Measurements from ENCODE around the gene TTC39B.

Gene TTC39B

DNA sequence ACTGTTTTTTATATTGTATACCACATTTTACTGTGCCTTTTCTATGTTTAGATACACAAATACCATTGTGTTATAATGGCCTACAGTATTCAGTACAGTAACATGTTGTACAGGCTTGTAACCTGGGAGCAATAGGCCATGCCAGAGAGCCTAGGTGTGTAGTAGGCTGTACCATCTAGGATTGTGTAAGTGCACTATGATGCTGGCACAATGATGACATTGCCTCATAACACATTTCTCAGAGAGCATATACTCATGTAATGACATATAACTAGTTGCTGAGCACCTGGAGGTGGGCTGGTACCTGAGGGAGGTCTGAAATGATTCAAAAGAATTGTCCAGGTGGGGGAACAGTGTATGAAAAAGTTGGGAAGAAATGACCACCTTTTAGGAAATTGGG, 13.9 kb downstream of the TTC39B start:
- TF ChIP-seq CEBPB (IDR thresholded peaks at IDR 0.05) (no peak), TEAD4 (IDR thresholded peaks at IDR 0.05) (no peak), EP300 (IDR thresholded peaks at IDR 0.05; ENCODE audit: borderline replicate concordance) (no peak), RAD21 (IDR thresholded peaks at IDR 0.05; ENCODE audit: low read depth) (no peak), NFIC (IDR thresholded peaks at IDR 0.05) (no peak), CREB1 (IDR thresholded peaks at IDR 0.05; ENCODE audit: low read depth) (no peak), TCF12 (IDR thresholded peaks at IDR 0.05; ENCODE audit: low read depth) (no peak), FOXM1 (IDR thresholded peaks at IDR 0.05; ENCODE audit: borderline replicate concordance, low read depth) (no peak), USF1 (IDR thresholded peaks at IDR 0.05) (no peak), YY1 (IDR thresholded peaks at IDR 0.05; ENCODE audit: low read depth) (no peak), EGR1 (IDR thresholded peaks at IDR 0.05) (no peak), ZBTB7A (IDR thresholded peaks at IDR 0.05; ENCODE audit: low read depth) (no peak)
- TF ChIP-seq, protein P1, sequence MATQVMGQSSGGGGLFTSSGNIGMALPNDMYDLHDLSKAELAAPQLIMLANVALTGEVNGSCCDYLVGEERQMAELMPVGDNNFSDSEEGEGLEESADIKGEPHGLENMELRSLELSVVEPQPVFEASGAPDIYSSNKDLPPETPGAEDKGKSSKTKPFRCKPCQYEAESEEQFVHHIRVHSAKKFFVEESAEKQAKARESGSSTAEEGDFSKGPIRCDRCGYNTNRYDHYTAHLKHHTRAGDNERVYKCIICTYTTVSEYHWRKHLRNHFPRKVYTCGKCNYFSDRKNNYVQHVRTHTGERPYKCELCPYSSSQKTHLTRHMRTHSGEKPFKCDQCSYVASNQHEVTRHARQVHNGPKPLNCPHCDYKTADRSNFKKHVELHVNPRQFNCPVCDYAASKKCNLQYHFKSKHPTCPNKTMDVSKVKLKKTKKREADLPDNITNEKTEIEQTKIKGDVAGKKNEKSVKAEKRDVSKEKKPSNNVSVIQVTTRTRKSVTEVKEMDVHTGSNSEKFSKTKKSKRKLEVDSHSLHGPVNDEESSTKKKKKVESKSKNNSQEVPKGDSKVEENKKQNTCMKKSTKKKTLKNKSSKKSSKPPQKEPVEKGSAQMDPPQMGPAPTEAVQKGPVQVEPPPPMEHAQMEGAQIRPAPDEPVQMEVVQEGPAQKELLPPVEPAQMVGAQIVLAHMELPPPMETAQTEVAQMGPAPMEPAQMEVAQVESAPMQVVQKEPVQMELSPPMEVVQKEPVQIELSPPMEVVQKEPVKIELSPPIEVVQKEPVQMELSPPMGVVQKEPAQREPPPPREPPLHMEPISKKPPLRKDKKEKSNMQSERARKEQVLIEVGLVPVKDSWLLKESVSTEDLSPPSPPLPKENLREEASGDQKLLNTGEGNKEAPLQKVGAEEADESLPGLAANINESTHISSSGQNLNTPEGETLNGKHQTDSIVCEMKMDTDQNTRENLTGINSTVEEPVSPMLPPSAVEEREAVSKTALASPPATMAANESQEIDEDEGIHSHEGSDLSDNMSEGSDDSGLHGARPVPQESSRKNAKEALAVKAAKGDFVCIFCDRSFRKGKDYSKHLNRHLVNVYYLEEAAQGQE (IDR thresholded peaks at IDR 0.05; ENCODE audit: low read depth) = no peak
- TF ChIP-seq, protein P2, sequence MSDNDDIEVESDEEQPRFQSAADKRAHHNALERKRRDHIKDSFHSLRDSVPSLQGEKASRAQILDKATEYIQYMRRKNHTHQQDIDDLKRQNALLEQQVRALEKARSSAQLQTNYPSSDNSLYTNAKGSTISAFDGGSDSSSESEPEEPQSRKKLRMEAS (IDR thresholded peaks at IDR 0.05) = no peak

- TF ChIP-seq, protein P2 (IDR thresholded peaks at IDR 0.05) = no peak
Observed at GRCh38 chr9:15289603-15290002, 17.4 kb downstream of the TTC39B start.

DNA sequence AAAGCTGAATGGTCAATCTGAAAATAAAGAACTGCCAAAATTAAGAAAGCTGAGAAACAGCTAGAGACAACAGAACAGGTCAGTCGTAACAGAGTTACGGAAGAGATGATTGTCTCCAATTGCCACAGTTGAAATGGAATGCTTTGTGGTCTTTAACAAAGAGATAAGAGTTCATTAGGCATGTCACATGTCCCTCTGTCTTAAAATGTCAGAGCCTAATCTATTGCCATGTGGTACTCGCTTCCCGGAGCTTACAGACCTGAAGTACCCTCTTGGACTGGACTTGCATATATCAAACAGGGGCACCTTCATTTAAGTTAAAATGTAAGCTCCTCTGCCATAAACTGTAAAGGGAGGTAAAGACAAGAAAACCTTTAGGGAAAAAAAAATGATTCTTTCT, 19.7 kb downstream of the TTC39B start:
- TF ChIP-seq ZBTB7A (IDR thresholded peaks at IDR 0.05; ENCODE audit: low read depth) (no peak), TAF1 (IDR thresholded peaks at IDR 0.05; ENCODE audit: low read depth) (no peak), FOXM1 (IDR thresholded peaks at IDR 0.05; ENCODE audit: borderline replicate concordance, low read depth) (no peak), CEBPB (IDR thresholded peaks at IDR 0.05) (no peak), RAD21 (IDR thresholded peaks at IDR 0.05; ENCODE audit: low read depth) (no peak), EP300 (IDR thresholded peaks at IDR 0.05; ENCODE audit: borderline replicate concordance) (no peak), YY1 (IDR thresholded peaks at IDR 0.05; ENCODE audit: low read depth) (no peak), NFIC (IDR thresholded peaks at IDR 0.05) (no peak), USF1 (IDR thresholded peaks at IDR 0.05) (no peak), CREB1 (IDR thresholded peaks at IDR 0.05; ENCODE audit: low read depth) (no peak), TCF12 (IDR thresholded peaks at IDR 0.05; ENCODE audit: low read depth) (no peak), TEAD4 (IDR thresholded peaks at IDR 0.05) (no peak), EGR1 (IDR thresholded peaks at IDR 0.05) (no peak)
- TF ChIP-seq, protein P2 (IDR thresholded peaks at IDR 0.05) = no peak
- TF ChIP-seq, protein P1 (IDR thresholded peaks at IDR 0.05; ENCODE audit: low read depth) = no peak

DNA sequence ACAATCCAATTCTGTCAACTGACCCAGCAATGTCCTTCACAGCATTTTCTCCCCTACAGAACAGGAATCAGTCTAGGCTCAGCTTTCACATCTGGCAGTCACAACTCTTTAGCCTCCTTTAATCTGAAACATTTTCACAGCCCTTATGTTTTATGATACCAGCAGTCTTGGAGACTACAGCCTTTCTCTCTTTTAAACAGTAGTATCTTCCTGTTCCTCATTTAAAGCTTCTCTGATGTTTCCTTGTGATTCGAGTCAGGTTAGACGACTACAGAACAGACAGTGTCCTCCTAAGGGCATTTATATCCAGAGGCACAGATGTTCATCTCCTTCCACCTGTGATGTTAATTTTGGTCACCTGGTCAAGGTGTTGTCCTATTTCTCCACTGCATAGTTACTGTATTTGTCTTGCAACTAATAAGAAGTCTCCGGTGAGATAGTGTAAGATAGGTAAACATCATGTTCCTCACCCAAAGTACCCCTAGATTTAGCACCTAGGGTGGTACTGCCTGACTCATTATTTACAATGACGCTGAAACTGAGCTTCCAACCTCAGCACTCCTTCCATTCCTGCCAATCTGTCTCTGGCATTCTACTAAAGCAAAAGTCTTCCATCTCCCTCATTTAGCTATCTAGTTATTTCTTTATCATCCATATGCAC, 20.7 kb downstream of the TTC39B start:
- no peak for TF ChIP-seq RAD21 (IDR thresholded peaks at IDR 0.05; ENCODE audit: low read depth)
- TF ChIP-seq CEBPB (IDR thresholded peaks at IDR 0.05) = no peak
- TF ChIP-seq FOXM1 (IDR thresholded peaks at IDR 0.05; ENCODE audit: borderline replicate concordance, low read depth) = no peak
- TF ChIP-seq EGR1 (IDR thresholded peaks at IDR 0.05) = no peak
- TF ChIP-seq NFIC (IDR thresholded peaks at IDR 0.05) = no peak
- TF ChIP-seq TEAD4 (IDR thresholded peaks at IDR 0.05) = no peak
- TF ChIP-seq, protein P1 (IDR thresholded peaks at IDR 0.05; ENCODE audit: low read depth) = no peak
- no peak for TF ChIP-seq YY1 (IDR thresholded peaks at IDR 0.05; ENCODE audit: low read depth)
- TF ChIP-seq, protein P2 (IDR thresholded peaks at IDR 0.05) = no peak
- TF ChIP-seq ZBTB7A (IDR thresholded peaks at IDR 0.05; ENCODE audit: low read depth) = no peak
- TF ChIP-seq TCF12 (IDR thresholded peaks at IDR 0.05; ENCODE audit: low read depth) = no peak
- no peak for TF ChIP-seq TAF1 (IDR thresholded peaks at IDR 0.05; ENCODE audit: low read depth)

Data from Ishikawa (cell line).